HG02981 (cell line): ENCODE results near the gene SPDYE17.
"Not testable (repeated sequence)": the region's sequence is repeated elsewhere in the genome, so short reads cannot be mapped to it uniquely, and the experiment has no call there.

Source experiments
- ATAC-seq: cut with Tn5 transposase; IDR thresholded peaks from one replicate; pipeline ENCODE4 v1.9.1; 2021; ENCODE audit warnings: mild to moderate bottlenecking, moderate library complexity; ENCODE audit not compliant: unreplicated experiment

SPDYE17 gene, protein sequence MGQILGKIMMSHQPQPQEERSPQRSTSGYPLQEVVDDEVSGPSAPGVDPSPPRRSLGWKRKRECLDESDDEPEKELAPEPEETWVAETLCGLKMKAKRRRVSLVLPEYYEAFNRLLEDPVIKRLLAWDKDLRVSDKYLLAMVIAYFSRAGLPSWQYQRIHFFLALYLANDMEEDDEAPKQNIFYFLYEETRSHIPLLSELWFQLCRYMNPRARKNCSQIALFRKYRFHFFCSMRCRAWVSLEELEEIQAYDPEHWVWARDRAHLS

GRCh38 chr7:77032261-77032660 is at the start of gene SPDYE17:
TSS of gene SPDYE17 (minus strand) at chr7:77032361. CDS start at chr7:77030570, 1,791 bp downstream.
- not testable (repeated sequence) for ATAC-seq

DNA sequence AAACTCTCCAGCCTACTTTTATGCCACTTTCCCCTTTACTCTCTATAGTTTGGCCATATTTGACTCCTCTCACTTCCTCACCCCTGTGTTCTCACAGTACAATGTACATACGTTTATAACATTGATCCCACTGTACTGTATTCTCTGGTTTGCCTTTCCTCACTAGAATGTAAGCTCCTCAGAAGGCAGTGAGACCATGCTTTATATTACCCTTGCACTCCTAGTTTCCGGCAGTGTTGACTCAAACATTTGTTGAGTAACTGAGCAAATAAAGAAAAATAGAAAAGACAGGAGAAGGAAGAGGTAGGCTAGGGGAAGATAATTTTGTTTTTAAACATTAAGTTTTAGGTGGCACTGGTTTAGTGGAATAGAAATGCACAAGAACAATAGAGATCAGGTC is 48.1 kb upstream of the SPDYE17 start:
- not testable (repeated sequence) for ATAC-seq

- not testable (repeated sequence) for ATAC-seq
These were observed 47.5 kb upstream of the SPDYE17 start for GRCh38 chr7:77079624-77080023.

GRCh38 chr7:77079112-77079511 is 47.0 kb upstream of the SPDYE17 start:
- not testable (repeated sequence) for ATAC-seq

GRCh38 chr7:77077060-77077459 is 44.9 kb upstream of the SPDYE17 start:
- ATAC-seq = not testable (repeated sequence)

DNA sequence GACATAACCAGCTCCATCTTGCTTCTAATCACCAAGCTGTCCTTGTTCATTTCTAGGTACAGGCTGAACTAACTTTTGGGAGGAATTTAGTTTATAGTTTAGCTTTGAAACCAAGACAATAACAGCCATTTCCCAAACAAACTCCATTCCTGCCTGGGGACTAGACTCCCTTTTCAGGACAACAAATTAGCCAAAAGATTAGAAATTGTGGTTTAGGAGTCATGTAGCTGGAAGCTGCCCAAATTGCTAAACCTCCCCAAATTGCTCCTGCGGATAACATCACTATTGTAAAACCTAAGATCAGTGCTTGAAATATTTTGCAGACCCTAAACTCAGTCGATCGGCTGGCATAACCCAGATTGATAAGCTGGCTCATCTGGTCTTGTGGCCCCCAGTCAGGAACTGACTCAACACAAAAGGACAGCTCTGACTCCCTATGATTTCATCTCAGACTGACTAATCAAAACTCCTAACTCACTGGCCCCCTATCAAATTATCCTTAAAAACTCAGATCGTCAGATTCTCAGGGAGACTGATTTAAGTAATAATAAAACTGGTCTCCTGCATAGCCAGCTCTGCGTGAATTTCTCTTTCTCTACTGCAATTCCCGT is 42.7 kb upstream of the SPDYE17 start:
- ATAC-seq = not testable (repeated sequence)

GRCh38 chr7:77071108-77071507 is 38.9 kb upstream of the SPDYE17 start:
- not testable (repeated sequence) for ATAC-seq

DNA sequence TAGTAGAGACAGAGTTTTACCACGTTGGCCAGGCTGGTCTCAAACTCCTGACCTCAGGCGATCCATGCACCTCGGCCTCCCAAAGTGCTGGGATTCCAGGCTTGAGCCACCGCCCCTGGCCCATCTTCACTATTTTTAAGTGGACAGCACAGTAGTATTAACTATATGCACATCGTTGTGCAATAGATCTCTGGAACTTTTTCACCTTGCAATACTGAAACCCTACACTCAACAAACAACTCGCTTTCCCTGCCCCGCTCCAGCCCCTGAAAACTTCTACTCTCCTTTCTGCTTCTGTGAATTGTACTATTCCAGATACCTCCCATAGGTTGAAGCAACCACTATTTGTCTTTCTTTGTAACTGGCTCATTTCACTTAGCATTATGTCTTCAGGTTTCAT is 33.7 kb upstream of the SPDYE17 start:
- ATAC-seq = not testable (repeated sequence)

DNA sequence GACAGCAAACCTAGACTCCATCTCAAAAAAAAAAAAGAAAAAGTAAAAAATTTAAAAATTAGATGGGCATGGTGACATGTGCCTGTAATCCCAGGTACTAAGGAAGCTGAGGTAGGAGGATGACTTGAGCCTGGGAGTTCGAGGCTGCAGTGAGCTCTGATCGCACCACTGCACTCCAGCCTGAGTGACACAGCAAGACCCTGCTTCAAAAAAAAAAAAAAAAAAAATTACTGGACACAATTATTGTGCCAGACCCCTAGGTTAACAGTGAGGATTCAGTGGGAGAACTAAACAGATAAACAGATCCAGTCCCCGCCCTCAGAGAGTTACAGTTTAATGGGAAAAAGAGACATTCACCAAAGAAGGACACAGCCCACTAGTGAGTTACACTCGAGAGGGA is 31.6 kb upstream of the SPDYE17 start:
- not testable (repeated sequence) for ATAC-seq

- ATAC-seq = not testable (repeated sequence)
These were observed 30.4 kb upstream of the SPDYE17 start, which contains the start of gene SPDYE18 for GRCh38 chr7:77062557-77062956. TSS of gene SPDYE18 (minus strand) at chr7:77062558. CDS start at chr7:77060512, 2,046 bp downstream.

DNA sequence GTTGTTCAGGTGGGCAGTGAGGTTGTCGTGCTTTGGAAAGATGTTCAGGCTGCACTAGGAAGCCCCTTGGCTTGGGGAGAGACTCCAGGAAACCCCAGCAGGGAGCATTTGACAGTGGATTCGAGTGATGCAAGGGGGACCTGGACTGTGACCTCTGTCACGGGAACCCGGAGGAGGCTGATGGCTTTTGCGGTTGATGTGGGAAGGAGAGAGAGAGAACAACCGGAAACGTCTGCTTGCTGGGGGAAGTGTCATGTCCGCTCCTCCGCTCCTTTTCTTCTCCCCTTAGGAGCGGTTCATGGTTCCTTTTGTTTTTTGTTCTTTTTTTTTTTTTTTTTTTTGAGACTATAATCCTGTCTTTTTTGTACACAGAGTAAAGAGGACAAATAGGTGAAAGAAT is 5.8 kb downstream of the SPDYE17 start:
- ATAC-seq = not testable (repeated sequence)

DNA sequence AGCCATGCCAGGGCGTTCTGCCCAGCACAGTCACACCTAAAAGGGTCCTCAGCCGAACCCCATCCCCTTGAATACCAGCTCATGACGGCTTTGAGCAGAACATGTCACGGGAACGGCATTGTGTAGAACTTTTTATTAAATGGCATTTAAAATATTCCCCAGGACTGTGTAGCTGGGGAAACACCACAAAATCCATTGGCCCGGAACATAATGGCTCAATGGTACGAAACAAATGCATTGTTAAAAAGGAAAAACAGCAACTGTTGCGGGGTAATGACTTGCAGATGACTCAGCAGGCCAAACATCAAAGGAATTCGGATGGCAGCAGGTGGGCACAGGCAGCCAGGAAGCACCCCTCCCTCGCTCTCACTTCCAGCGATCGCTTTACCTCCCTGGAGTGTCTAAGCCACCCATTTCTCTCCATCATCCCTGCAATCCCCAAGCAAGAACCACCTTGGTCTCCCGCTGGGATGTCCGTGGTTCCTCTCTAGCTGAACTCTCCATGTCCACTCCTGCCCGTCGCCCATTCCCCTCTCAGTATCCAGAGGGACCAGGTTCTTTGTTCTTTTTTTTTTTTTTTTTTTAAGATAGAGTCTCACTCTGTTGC is 22.0 kb downstream of the SPDYE17 start:
- ATAC-seq = not testable (repeated sequence)

DNA sequence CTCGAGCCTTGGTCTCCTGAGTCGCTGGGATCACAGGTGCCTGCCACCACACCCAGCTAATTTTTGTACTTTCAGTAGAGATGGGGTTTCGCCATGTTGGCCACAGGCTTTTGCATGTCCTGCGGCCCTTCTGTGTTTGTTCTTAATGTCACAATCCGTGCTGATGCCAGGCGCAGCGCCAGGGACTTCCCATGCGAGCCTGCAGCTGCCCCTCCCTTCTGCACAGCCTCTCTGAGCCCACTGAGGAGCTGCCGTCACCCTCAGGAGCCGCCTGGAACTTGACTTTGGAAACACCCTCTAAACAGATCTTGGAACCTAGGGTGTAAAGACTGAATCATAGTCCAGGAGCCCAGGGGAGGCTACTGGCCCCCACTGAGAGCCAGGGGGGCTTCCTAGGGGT is 24.2 kb downstream of the SPDYE17 start:
- not testable (repeated sequence) for ATAC-seq

DNA sequence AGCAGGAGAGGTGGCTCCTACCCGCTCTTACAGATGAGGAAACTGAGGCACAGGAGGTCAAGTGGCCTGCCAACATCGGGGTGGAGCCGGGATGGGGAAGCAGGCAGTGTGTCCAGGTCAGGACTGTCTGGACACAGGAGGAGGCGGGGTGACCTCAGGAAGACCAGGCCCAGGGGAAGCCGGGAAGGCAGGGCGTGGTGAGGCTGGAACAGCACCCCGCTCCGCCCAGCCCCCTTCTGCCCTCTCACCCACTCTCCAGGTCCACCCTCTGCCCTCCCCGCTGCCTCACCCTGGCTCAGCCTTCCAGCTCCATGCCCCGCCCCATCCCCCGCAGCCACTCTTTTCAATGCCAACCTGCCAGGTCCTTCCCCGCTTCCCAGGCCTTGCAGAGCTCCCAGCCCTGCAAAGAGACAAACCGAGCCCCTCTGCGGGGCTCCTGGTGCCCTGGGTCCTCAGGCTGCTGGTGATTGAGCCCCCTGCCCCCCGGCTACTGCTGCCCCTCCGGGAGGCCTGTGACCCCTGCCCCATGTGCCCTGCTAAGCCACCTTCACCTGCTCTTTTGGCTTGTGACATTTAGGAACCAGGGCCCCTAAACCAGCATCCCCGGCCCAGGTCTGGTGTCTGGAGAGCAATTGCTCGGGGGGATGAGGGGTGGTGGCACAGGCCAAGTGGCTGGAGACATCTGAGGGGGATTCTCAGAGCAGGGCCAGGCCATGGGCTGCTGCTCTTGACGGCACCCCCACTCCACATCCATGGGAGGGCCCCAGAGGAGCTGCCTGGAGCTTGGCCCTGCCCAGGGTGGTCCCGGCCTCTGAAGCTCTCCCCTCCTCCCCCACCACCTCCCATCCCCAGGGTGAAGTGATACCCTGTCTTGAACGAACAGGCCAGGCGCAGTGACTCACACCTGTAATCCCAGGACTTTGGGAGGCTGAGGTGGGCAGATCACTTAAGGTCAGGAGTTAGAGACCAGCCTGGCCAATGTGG is 25.7 kb downstream of the SPDYE17 start:
- not testable (repeated sequence) for ATAC-seq

GRCh38 chr7:77005461-77006057 is 26.6 kb downstream of the SPDYE17 start:
- ATAC-seq = not testable (repeated sequence)

- not testable (repeated sequence) for ATAC-seq
These were observed 28.0 kb downstream of the SPDYE17 start for GRCh38 chr7:77004151-77004550.

GRCh38 chr7:77003241-77003640 is 28.9 kb downstream of the SPDYE17 start:
- ATAC-seq = not testable (repeated sequence)

GRCh38 chr7:77002678-77003233 is 29.4 kb downstream of the SPDYE17 start:
- not testable (repeated sequence) for ATAC-seq

- not testable (repeated sequence) for ATAC-seq
These were observed 30.1 kb downstream of the SPDYE17 start for GRCh38 chr7:77002104-77002503.
